Epithelial cell of prostate (primary cell): ENCODE data around the gene FAF1.

Experiments
- DNase-seq: peaks from one replicate; pipeline ENCODE4 v3.0.0-alpha.2; 2011; ENCODE audit warnings: low read depth, low spot score
- H3K27ac ChIP-seq: fragments of 450-650 bp; 2 replicates; pipeline ENCODE4 v1.5.1; 2017; ENCODE audit warnings: mild to moderate bottlenecking

Gene FAF1

GRCh38 chr1:50425376-50426107 is 534.5 kb downstream of the FAF1 start:
- DNase-seq, result no peak
- H3K27ac ChIP-seq, result no peak overlapping the region

- no peak for DNase-seq
- H3K27ac ChIP-seq, result no peak overlapping the region
These were observed 535.1 kb downstream of the FAF1 start for GRCh38 chr1:50424884-50425375.

GRCh38 chr1:50424045-50424883 is 535.8 kb downstream of the FAF1 start:
- DNase-seq, result no peak
- H3K27ac ChIP-seq, result no peak overlapping the region

GRCh38 chr1:50423670-50424000 is 536.4 kb downstream of the FAF1 start:
- DNase-seq, result no peak
- H3K27ac ChIP-seq, result no peak overlapping the region

GRCh38 chr1:50422946-50423669 is 537.0 kb downstream of the FAF1 start, which contains the start of gene DMRTA2:
Gene DMRTA2, minus strand, starts transcription at chr1:50423443. Its CDS starts 1,907 bp downstream, at chr1:50421536.
- H3K27ac ChIP-seq, result no peak within 1 kb of the TSS
- DNase-seq, result no peak

- DNase-seq, result no peak
- no peak overlapping the region for H3K27ac ChIP-seq
These were observed 537.5 kb downstream of the FAF1 start for GRCh38 chr1:50422675-50422945.

GRCh38 chr1:50421768-50422674 is 538.0 kb downstream of the FAF1 start:
- no peak overlapping the region for H3K27ac ChIP-seq
- DNase-seq, result no peak

GRCh38 chr1:50421366-50421748 is 538.7 kb downstream of the FAF1 start:
- DNase-seq, result no peak
- no peak overlapping the region for H3K27ac ChIP-seq

- H3K27ac ChIP-seq, result no peak overlapping the region
- DNase-seq, result no peak
These were observed 539.2 kb downstream of the FAF1 start for GRCh38 chr1:50420689-50421365.

GRCh38 chr1:50419907-50420677 is 540.0 kb downstream of the FAF1 start:
- H3K27ac ChIP-seq, result no peak overlapping the region
- DNase-seq, result no peak

- H3K27ac ChIP-seq, result no peak overlapping the region
- DNase-seq, result no peak
These were observed 540.7 kb downstream of the FAF1 start for GRCh38 chr1:50419192-50419906.

- no peak overlapping the region for H3K27ac ChIP-seq
- DNase-seq, result no peak
These were observed 541.4 kb downstream of the FAF1 start for GRCh38 chr1:50418600-50419109.

GRCh38 chr1:50417946-50418599 is 542.0 kb downstream of the FAF1 start:
- H3K27ac ChIP-seq, result no peak overlapping the region
- DNase-seq, result no peak

- no peak for DNase-seq
These were observed 542.6 kb downstream of the FAF1 start for GRCh38 chr1:50417507-50417906.

GRCh38 chr1:50416553-50417453 is 543.3 kb downstream of the FAF1 start:
- DNase-seq, result no peak

More at GRCh38 chr1:50417507-50417906, 542.6 kb downstream of the FAF1 start:
- H3K27ac ChIP-seq, result no peak overlapping the region

GRCh38 chr1:50416150-50416527 is 543.9 kb downstream of the FAF1 start:
- H3K27ac ChIP-seq, result no peak overlapping the region

More at GRCh38 chr1:50416553-50417453, 543.3 kb downstream of the FAF1 start:
- H3K27ac ChIP-seq, result no peak overlapping the region

More at GRCh38 chr1:50416150-50416527, 543.9 kb downstream of the FAF1 start:
- DNase-seq, result no peak
